H1 (cell line): Measurements from ENCODE around the gene GRIK1. TPM values are rescaled to one million over a fixed set of nuclear protein-coding genes. Genes with fewer than 3 reads are reported as not detected.

Source experiments
- ASH2L ChIP-seq: fragments of 200-600, 300-600 bp; sonication (generic); IDR thresholded peaks from one replicate; pipeline ENCODE4 v1.7.1; 2017; ENCODE audit warnings: low read length
- CTBP2 ChIP-seq: IDR thresholded peaks from 2 replicates; pipeline ENCODE4 v1.7.0; 2011; ENCODE audit warnings: borderline replicate concordance, mild to moderate bottlenecking, moderate library complexity, mixed read lengths, low read length; ENCODE audit not compliant: insufficient read depth, insufficient read length
- EP300 ChIP-seq, 2 experiments: IDR thresholded peaks; 1 replicate in 1 of 2; 2 replicates in 1 of 2; pipeline ENCODE4 v1.6.1; 2011 to 2012; ENCODE audit warnings: low read depth in 2 of 2, low read length in 2 of 2, mild to moderate bottlenecking in 2 of 2, borderline replicate concordance in 1 of 2, inconsistent platforms in 1 of 2, moderate library complexity in 1 of 2
- JUN ChIP-seq: IDR thresholded peaks from 2 replicates; pipeline ENCODE4 v1.6.1; 2011; ENCODE audit warnings: low read depth, mild to moderate bottlenecking, improper control_type of control experiment, low read length
- NRF1 ChIP-seq: IDR thresholded peaks from 2 replicates; pipeline ENCODE4 v1.6.1; 2011; ENCODE audit warnings: mild to moderate bottlenecking, low read depth, low read length, improper control_type of control experiment
- SUZ12 ChIP-seq: fragments of 200-600 bp; sonication (generic); IDR thresholded peaks from 2 replicates; pipeline ENCODE4 v1.6.1; 2012; ENCODE audit warnings: mild to moderate bottlenecking, inconsistent platforms, low read length, moderate library complexity, mixed read lengths
- ZNF274 ChIP-seq: IDR thresholded peaks from 2 replicates; pipeline ENCODE4 v1.7.0; 2012; ENCODE audit warnings: low read length, borderline replicate concordance; ENCODE audit errors: extremely low read depth
- polyA plus RNA-seq, 7 experiments: library from polyadenylated mRNA; depleted of rRNA in 3 of 7; stranded (reverse) in 5 of 7; unstranded in 2 of 7; fragments of >200 nt in 5 of 7; fragments of 200-250 nt in 2 of 7; gene quantifications; 1 replicate in 5 of 7; 2 replicates in 1 of 7; 4 replicates in 1 of 7; pipeline versions ENCODE4 v1.2.1 to v1.2.3, GENCODE V29; 2011 to 2013; ENCODE audit warnings: missing spikeins in 2 of 7, mixed read lengths in 2 of 7
- total RNA-seq: library from RNA; stranded (reverse); fragmentation: NEBNext Ultra II Directional; extraction: Animal tissue kit (Norgen Biotek cat#: 25700); gene quantifications from 2 replicates; pipeline ENCODE4 v1.2.1, GENCODE V29; 2021
- TF ChIP-seq, protein P1 (sequence below): fragments of 300-600 bp; sonication (generic); IDR thresholded peaks from 2 replicates; pipeline ENCODE4 v1.7.1; 2012; ENCODE audit warnings: low read length, moderate library complexity, mild to moderate bottlenecking, inconsistent platforms; ENCODE audit not compliant: insufficient replicate concordance

GRIK1 gene
- total and polyA plus RNA-seq, 2 of the 8 experiments (the other 6 are each of a cell fraction or from before 2014, with no cell fraction given): 0.11 to 0.32 TPM

DNA sequence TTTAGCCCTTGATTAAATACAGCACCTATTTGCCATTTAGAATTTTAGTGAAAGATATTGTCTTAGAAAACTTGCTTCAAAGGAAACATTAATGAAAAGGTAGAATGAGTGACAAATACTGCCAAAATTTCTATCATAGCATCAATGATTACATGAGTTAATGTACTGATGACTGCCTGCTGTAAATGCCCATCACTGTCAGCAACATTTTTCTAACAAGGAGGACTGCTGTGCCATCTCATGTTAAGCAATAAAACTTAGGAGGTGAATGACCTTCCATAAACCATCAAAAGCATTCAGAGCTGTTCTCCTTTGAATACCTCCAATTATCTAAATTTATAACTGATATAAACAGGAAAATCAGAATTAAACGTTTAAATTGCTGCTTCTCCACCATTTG lies 54.3 kb downstream of the GRIK1 start (continued):
- TF ChIP-seq, protein P1, sequence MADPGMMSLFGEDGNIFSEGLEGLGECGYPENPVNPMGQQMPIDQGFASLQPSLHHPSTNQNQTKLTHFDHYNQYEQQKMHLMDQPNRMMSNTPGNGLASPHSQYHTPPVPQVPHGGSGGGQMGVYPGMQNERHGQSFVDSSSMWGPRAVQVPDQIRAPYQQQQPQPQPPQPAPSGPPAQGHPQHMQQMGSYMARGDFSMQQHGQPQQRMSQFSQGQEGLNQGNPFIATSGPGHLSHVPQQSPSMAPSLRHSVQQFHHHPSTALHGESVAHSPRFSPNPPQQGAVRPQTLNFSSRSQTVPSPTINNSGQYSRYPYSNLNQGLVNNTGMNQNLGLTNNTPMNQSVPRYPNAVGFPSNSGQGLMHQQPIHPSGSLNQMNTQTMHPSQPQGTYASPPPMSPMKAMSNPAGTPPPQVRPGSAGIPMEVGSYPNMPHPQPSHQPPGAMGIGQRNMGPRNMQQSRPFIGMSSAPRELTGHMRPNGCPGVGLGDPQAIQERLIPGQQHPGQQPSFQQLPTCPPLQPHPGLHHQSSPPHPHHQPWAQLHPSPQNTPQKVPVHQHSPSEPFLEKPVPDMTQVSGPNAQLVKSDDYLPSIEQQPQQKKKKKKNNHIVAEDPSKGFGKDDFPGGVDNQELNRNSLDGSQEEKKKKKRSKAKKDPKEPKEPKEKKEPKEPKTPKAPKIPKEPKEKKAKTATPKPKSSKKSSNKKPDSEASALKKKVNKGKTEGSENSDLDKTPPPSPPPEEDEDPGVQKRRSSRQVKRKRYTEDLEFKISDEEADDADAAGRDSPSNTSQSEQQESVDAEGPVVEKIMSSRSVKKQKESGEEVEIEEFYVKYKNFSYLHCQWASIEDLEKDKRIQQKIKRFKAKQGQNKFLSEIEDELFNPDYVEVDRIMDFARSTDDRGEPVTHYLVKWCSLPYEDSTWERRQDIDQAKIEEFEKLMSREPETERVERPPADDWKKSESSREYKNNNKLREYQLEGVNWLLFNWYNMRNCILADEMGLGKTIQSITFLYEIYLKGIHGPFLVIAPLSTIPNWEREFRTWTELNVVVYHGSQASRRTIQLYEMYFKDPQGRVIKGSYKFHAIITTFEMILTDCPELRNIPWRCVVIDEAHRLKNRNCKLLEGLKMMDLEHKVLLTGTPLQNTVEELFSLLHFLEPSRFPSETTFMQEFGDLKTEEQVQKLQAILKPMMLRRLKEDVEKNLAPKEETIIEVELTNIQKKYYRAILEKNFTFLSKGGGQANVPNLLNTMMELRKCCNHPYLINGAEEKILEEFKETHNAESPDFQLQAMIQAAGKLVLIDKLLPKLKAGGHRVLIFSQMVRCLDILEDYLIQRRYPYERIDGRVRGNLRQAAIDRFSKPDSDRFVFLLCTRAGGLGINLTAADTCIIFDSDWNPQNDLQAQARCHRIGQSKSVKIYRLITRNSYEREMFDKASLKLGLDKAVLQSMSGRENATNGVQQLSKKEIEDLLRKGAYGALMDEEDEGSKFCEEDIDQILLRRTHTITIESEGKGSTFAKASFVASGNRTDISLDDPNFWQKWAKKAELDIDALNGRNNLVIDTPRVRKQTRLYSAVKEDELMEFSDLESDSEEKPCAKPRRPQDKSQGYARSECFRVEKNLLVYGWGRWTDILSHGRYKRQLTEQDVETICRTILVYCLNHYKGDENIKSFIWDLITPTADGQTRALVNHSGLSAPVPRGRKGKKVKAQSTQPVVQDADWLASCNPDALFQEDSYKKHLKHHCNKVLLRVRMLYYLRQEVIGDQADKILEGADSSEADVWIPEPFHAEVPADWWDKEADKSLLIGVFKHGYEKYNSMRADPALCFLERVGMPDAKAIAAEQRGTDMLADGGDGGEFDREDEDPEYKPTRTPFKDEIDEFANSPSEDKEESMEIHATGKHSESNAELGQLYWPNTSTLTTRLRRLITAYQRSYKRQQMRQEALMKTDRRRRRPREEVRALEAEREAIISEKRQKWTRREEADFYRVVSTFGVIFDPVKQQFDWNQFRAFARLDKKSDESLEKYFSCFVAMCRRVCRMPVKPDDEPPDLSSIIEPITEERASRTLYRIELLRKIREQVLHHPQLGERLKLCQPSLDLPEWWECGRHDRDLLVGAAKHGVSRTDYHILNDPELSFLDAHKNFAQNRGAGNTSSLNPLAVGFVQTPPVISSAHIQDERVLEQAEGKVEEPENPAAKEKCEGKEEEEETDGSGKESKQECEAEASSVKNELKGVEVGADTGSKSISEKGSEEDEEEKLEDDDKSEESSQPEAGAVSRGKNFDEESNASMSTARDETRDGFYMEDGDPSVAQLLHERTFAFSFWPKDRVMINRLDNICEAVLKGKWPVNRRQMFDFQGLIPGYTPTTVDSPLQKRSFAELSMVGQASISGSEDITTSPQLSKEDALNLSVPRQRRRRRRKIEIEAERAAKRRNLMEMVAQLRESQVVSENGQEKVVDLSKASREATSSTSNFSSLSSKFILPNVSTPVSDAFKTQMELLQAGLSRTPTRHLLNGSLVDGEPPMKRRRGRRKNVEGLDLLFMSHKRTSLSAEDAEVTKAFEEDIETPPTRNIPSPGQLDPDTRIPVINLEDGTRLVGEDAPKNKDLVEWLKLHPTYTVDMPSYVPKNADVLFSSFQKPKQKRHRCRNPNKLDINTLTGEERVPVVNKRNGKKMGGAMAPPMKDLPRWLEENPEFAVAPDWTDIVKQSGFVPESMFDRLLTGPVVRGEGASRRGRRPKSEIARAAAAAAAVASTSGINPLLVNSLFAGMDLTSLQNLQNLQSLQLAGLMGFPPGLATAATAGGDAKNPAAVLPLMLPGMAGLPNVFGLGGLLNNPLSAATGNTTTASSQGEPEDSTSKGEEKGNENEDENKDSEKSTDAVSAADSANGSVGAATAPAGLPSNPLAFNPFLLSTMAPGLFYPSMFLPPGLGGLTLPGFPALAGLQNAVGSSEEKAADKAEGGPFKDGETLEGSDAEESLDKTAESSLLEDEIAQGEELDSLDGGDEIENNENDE: no peak
- TF ChIP-seq ASH2L: no peak
- no peak for TF ChIP-seq CTBP2
- no peak for TF ChIP-seq EP300 (IDR thresholded peaks at IDR 0.05; ENCODE audit: borderline replicate concordance in 1 of 2, low read depth in 2 of 2, low read length in 2 of 2)
- TF ChIP-seq ZNF274: no peak
- TF ChIP-seq JUN: no peak
- no peak for TF ChIP-seq NRF1
- no peak for TF ChIP-seq SUZ12
